Liver (tissue), 9 donors: ENCODE data around the gene CRHR1. TPM values are rescaled to one million over a fixed set of nuclear protein-coding genes. Genes with fewer than 3 reads are reported as not detected.

ENCODE experiments used
- DNase-seq: peaks from one replicate; pipeline ENCODE4 v3.0.0-alpha.2; 2017; ENCODE audit warnings: low spot score
- H3K27ac ChIP-seq, 2 donors: one replicate each; pipeline ENCODE4 v1.7.0; 2013; ENCODE audit warnings: inconsistent platforms in 2 of 2, low read length in 2 of 2, control low read depth in 1 of 2, low read depth in 1 of 2, mild to moderate bottlenecking in 1 of 2
- H3K27me3 ChIP-seq, 4 donors: one replicate each; pipeline versions ENCODE4 v1.6.1 to v1.7.0; 2013; ENCODE audit warnings: low read length in 3 of 4, inconsistent platforms in 1 of 4, mild to moderate bottlenecking in 1 of 4, moderate library complexity in 1 of 4; ENCODE audit not compliant: control insufficient read depth in 4 of 4, insufficient read depth in 4 of 4
- H3K36me3 ChIP-seq, 4 donors: one replicate each; pipeline versions ENCODE4 v1.6.1 to v1.7.0; 2013; ENCODE audit warnings: low read length in 3 of 4, mild to moderate bottlenecking in 3 of 4, low read depth in 1 of 4, moderate library complexity in 1 of 4; ENCODE audit not compliant: control insufficient read depth in 4 of 4, insufficient read depth in 3 of 4
- H3K4me1 ChIP-seq, 4 donors: one replicate each; pipeline versions ENCODE4 v1.6.1 to v1.7.0; 2013; ENCODE audit warnings: low read length in 3 of 4, mild to moderate bottlenecking in 3 of 4, moderate library complexity in 1 of 4; ENCODE audit not compliant: control insufficient read depth in 4 of 4, insufficient read depth in 4 of 4
- H3K4me3 ChIP-seq, 3 donors: one replicate each; pipeline versions ENCODE4 v1.6.1 to v1.7.0; 2013; ENCODE audit warnings: low read length in 3 of 3, control low read depth in 1 of 3, low read depth in 1 of 3, mild to moderate bottlenecking in 1 of 3
- H3K9ac ChIP-seq, 2 donors: one replicate each; pipeline ENCODE4 v1.7.0; 2013; ENCODE audit warnings: low read length in 2 of 2, mild to moderate bottlenecking in 2 of 2, moderate library complexity in 2 of 2, control low read depth in 1 of 2, low read depth in 1 of 2
- H3K9me3 ChIP-seq, 4 donors: one replicate each; pipeline versions ENCODE4 v1.6.1 to v1.7.0; 2013; ENCODE audit warnings: low read length in 3 of 4; ENCODE audit not compliant: control insufficient read depth in 4 of 4
- FOXA1 ChIP-seq: IDR thresholded peaks from 2 replicates; pipeline ENCODE4 v1.6.1; 2016; ENCODE audit warnings: antibody characterized with exemption
- FOXA2 ChIP-seq: IDR thresholded peaks from 2 replicates; pipeline ENCODE4 v1.6.1; 2016; ENCODE audit warnings: antibody characterized with exemption
- GABPA ChIP-seq, 2 donors: IDR thresholded peaks in 1 of 2; conservative IDR thresholded peaks in 1 of 2; 2 replicates each; pipeline ENCODE4 v1.6.1; 2016; ENCODE audit warnings: antibody characterized with exemption in 2 of 2, mild to moderate bottlenecking in 1 of 2, moderate library complexity in 1 of 2
- HNF4A ChIP-seq, 2 donors: conservative IDR thresholded peaks; 2 replicates each; pipeline ENCODE4 v1.6.1; 2016; ENCODE audit warnings: antibody characterized with exemption in 2 of 2, mild to moderate bottlenecking in 2 of 2
- HNF4G ChIP-seq: IDR thresholded peaks from 2 replicates; pipeline ENCODE4 v1.6.1; 2016; ENCODE audit warnings: antibody characterized with exemption
- JUND ChIP-seq, 2 donors: IDR thresholded peaks; 2 replicates each; pipeline ENCODE4 v1.6.1; 2016; ENCODE audit warnings: antibody characterized with exemption in 2 of 2
- NR2F2 ChIP-seq: IDR thresholded peaks from 2 replicates; pipeline ENCODE4 v1.6.1; 2016; ENCODE audit warnings: antibody characterized with exemption
- RXRA ChIP-seq, 2 donors: IDR thresholded peaks; 2 replicates each; pipeline ENCODE4 v1.6.1; 2017 to 2018; ENCODE audit warnings: antibody characterized with exemption in 2 of 2, mild to moderate bottlenecking in 1 of 2
- SP1 ChIP-seq: IDR thresholded peaks from 2 replicates; pipeline ENCODE4 v1.6.1; 2018; ENCODE audit warnings: antibody characterized with exemption, mild to moderate bottlenecking
- YY1 ChIP-seq: IDR thresholded peaks from 2 replicates; pipeline ENCODE4 v1.6.1; 2016; ENCODE audit warnings: antibody characterized with exemption, mild to moderate bottlenecking
- WGBS: extraction: QIAGEN DNeasy Blood & Tissue Kit; methylation state at CpG from one replicate; pipeline ENCODE4 v1.1.7; 2013; 5-methylcytosine and 5-hydroxymethylcytosine counted together
- polyA plus RNA-seq, 2 donors: library from polyadenylated mRNA; stranded (reverse) in 1 of 2; unstranded in 1 of 2; fragments of 200-250 nt in 1 of 2; fragments of >200 nt in 1 of 2; fragmentation: Nextera tagmentation in 1 of 2; extraction: Ambion mirVana in 1 of 2; gene quantifications; one replicate each; pipeline versions ENCODE4 v1.2.1 to v1.2.3, GENCODE V29; 2013 to 2015
- total RNA-seq, 2 donors: library from RNA; depleted of rRNA; stranded (reverse); fragments of >200 nt; gene quantifications; one replicate each; pipeline ENCODE4 v1.2.3, GENCODE V29; 2014
- TF ChIP-seq, protein P1 (sequence below): fragments of 150-350 bp; IDR thresholded peaks from 2 replicates; pipeline ENCODE4 v1.5.1; 2017; ENCODE audit warnings: improper control_type of control experiment, low read depth, low read length; ENCODE audit not compliant: missing input control
- TF ChIP-seq, protein P2 (sequence below): IDR thresholded peaks from 2 replicates; pipeline ENCODE4 v1.6.1; 2016; ENCODE audit warnings: antibody characterized with exemption
- TF ChIP-seq, protein P3 (sequence below): IDR thresholded peaks from 2 replicates; pipeline ENCODE4 v1.6.1; 2016; ENCODE audit warnings: antibody characterized with exemption, mild to moderate bottlenecking
- donor health status: healthy.
- donor health status: healthy.
- donor health status: healthy.
- donor health status: healthy.
- donor health status: healthy.

CRHR1 gene
- total and polyA plus RNA-seq, 4 donors: not detected

DNA sequence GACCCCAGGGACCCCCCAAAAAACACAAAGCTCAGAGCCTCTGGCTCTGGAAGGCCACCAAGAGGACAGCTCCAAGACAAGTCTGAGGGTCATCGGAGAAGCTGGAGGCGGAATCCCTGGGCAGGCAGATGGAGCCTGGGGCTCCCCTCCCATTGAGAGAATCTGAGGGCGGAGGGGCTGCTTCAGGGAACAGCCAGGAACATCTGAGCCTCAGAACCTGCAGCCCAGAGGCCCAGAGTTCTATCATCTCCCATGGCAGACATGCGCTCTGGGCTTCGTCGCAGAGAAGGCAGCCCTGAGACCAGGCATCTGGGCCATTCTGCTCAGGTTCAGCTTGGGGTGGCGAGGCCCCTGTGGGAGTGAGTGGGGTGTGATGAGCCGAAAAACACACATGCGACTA lies 53.5 kb downstream of the CRHR1 start (continued):
- TF ChIP-seq, protein P1, sequence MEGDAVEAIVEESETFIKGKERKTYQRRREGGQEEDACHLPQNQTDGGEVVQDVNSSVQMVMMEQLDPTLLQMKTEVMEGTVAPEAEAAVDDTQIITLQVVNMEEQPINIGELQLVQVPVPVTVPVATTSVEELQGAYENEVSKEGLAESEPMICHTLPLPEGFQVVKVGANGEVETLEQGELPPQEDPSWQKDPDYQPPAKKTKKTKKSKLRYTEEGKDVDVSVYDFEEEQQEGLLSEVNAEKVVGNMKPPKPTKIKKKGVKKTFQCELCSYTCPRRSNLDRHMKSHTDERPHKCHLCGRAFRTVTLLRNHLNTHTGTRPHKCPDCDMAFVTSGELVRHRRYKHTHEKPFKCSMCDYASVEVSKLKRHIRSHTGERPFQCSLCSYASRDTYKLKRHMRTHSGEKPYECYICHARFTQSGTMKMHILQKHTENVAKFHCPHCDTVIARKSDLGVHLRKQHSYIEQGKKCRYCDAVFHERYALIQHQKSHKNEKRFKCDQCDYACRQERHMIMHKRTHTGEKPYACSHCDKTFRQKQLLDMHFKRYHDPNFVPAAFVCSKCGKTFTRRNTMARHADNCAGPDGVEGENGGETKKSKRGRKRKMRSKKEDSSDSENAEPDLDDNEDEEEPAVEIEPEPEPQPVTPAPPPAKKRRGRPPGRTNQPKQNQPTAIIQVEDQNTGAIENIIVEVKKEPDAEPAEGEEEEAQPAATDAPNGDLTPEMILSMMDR: no peak
- no peak for TF ChIP-seq FOXA2
- TF ChIP-seq YY1: no peak
- TF ChIP-seq HNF4G: no peak
- no peak for TF ChIP-seq HNF4A (conservative IDR thresholded peaks at IDR 0.05)
- TF ChIP-seq FOXA1: no peak

DNA sequence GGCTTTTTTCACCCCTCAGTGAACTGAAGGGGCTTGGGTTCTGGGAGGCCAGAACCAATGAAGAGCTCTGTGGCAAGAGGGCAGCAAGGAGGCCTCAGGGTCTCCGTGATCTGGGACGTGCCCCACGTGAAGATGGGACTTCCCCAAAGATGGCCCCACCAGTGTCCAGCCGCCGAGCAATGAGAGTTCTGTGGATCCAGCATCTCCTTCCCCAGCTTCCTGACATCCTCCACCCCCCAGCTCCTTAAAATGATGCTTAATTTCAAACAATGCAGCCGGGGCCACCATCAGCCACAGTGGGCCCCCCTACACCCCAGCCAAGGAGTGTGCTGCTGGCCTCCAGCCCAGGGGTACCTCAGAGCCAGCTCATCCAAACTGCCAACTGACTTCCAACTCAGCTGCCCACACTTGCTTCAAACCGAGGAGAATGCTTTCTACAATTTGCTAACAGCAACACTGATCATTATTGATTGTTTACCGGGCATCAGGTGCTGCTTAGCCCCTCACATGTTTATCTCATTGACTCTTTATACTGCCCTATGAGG lies 54.7 kb downstream of the CRHR1 start:
- Histone ChIP-seq H3K27me3 (no peaks in the 10 kb centered on the region), H3K36me3 (no peaks in the 10 kb centered on the region), H3K4me3 (no peak overlapping the region), H3K9me3 (no peaks in the 10 kb centered on the region), H3K9ac (no peak overlapping the region), H3K27ac (no peak overlapping the region), H3K4me1 (no peaks in the 10 kb centered on the region)
- DNase-seq: no peak
- TF ChIP-seq GABPA (IDR thresholded peaks at IDR 0.05 in 1 of 2, conservative IDR thresholded peaks at IDR 0.05 in 1 of 2) (no peak), SP1 (no peak), RXRA (IDR thresholded peaks at IDR 0.05) (no peak), YY1 (no peak), NR2F2 (no peak), JUND (IDR thresholded peaks at IDR 0.05) (no peak), HNF4G (no peak), HNF4A (conservative IDR thresholded peaks at IDR 0.05) (no peak)
- TF ChIP-seq, protein P2, sequence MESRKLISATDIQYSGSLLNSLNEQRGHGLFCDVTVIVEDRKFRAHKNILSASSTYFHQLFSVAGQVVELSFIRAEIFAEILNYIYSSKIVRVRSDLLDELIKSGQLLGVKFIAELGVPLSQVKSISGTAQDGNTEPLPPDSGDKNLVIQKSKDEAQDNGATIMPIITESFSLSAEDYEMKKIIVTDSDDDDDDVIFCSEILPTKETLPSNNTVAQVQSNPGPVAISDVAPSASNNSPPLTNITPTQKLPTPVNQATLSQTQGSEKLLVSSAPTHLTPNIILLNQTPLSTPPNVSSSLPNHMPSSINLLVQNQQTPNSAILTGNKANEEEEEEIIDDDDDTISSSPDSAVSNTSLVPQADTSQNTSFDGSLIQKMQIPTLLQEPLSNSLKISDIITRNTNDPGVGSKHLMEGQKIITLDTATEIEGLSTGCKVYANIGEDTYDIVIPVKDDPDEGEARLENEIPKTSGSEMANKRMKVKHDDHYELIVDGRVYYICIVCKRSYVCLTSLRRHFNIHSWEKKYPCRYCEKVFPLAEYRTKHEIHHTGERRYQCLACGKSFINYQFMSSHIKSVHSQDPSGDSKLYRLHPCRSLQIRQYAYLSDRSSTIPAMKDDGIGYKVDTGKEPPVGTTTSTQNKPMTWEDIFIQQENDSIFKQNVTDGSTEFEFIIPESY: no peak
- TF ChIP-seq, protein P3, sequence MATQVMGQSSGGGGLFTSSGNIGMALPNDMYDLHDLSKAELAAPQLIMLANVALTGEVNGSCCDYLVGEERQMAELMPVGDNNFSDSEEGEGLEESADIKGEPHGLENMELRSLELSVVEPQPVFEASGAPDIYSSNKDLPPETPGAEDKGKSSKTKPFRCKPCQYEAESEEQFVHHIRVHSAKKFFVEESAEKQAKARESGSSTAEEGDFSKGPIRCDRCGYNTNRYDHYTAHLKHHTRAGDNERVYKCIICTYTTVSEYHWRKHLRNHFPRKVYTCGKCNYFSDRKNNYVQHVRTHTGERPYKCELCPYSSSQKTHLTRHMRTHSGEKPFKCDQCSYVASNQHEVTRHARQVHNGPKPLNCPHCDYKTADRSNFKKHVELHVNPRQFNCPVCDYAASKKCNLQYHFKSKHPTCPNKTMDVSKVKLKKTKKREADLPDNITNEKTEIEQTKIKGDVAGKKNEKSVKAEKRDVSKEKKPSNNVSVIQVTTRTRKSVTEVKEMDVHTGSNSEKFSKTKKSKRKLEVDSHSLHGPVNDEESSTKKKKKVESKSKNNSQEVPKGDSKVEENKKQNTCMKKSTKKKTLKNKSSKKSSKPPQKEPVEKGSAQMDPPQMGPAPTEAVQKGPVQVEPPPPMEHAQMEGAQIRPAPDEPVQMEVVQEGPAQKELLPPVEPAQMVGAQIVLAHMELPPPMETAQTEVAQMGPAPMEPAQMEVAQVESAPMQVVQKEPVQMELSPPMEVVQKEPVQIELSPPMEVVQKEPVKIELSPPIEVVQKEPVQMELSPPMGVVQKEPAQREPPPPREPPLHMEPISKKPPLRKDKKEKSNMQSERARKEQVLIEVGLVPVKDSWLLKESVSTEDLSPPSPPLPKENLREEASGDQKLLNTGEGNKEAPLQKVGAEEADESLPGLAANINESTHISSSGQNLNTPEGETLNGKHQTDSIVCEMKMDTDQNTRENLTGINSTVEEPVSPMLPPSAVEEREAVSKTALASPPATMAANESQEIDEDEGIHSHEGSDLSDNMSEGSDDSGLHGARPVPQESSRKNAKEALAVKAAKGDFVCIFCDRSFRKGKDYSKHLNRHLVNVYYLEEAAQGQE: no peak
- TF ChIP-seq, protein P1: no peak
- 74% methylated on average over 8 of the region's 8 CpGs for WGBS
